Transverse colon (tissue), 4 donors: Measurements from ENCODE around the gene MYRF.

Experiments used
- EP300 ChIP-seq: sonication (generic); formaldehyde crosslinking; IDR thresholded peaks from one replicate; pipeline ENCODE4 v1.6.1; 2017; ENCODE audit warnings: antibody characterized with exemption, low read depth
- POLR2A ChIP-seq: fragments of 450-650 bp; IDR thresholded peaks from one replicate; pipeline ENCODE4 v1.6.1; 2016; ENCODE audit warnings: antibody characterized with exemption, mild to moderate bottlenecking, moderate library complexity
- POLR2AphosphoS5 ChIP-seq, 3 donors: sonication (generic); formaldehyde crosslinking; IDR thresholded peaks; one replicate each; pipeline ENCODE4 v1.6.1; 2016; ENCODE audit warnings: antibody characterized with exemption in 3 of 3
- TF ChIP-seq, protein P1 (sequence below), 5 experiments: fragments of 200-600 bp in 3 of 5; fragments of 450-650 bp in 2 of 5; sonication (generic) in 3 of 5; IDR thresholded peaks; 1 replicate in 2 of 5; 2 replicates in 3 of 5; pipeline ENCODE4 v1.5.1; 2016 to 2017; ENCODE audit warnings: antibody characterized with exemption in 5 of 5, inconsistent platforms in 3 of 5, mild to moderate bottlenecking in 2 of 5, moderate library complexity in 1 of 5

GRCh38 chr11:61771195-61771894 lies 18.9 kb downstream of the MYRF start:
- TF ChIP-seq, protein P1, sequence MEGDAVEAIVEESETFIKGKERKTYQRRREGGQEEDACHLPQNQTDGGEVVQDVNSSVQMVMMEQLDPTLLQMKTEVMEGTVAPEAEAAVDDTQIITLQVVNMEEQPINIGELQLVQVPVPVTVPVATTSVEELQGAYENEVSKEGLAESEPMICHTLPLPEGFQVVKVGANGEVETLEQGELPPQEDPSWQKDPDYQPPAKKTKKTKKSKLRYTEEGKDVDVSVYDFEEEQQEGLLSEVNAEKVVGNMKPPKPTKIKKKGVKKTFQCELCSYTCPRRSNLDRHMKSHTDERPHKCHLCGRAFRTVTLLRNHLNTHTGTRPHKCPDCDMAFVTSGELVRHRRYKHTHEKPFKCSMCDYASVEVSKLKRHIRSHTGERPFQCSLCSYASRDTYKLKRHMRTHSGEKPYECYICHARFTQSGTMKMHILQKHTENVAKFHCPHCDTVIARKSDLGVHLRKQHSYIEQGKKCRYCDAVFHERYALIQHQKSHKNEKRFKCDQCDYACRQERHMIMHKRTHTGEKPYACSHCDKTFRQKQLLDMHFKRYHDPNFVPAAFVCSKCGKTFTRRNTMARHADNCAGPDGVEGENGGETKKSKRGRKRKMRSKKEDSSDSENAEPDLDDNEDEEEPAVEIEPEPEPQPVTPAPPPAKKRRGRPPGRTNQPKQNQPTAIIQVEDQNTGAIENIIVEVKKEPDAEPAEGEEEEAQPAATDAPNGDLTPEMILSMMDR (IDR thresholded peaks at IDR 0.05), result no peak
- TF ChIP-seq POLR2AphosphoS5 (IDR thresholded peaks at IDR 0.05) (no peak), POLR2A (no peak), EP300 (no peak)
